DMS114 treated with DMSO at 0.1 percent for 48 hours (cell line): ENCODE results near the gene SBF1.
"Not testable (repeated sequence)": the region's sequence is repeated elsewhere in the genome, so short reads cannot be mapped to it uniquely, and the experiment has no call there.

Source experiments
- DNase-seq: peaks from one replicate; lab custom pipeline; 2025; ENCODE audit not compliant: unreplicated experiment; lab: John Stamatoyannopoulos, UW

Gene SBF1

GRCh38 chr22:50434849-50435248 lies 40.0 kb downstream of the SBF1 start:
- no peak for DNase-seq

GRCh38 chr22:50432877-50433510 lies 41.8 kb downstream of the SBF1 start:
- not testable (repeated sequence) for DNase-seq

GRCh38 chr22:50432131-50432876 lies 42.5 kb downstream of the SBF1 start:
- DNase-seq = no peak

GRCh38 chr22:50425179-50425916 lies 49.5 kb downstream of the SBF1 start:
- DNase-seq = no peak

GRCh38 chr22:50423956-50424355 lies 50.9 kb downstream of the SBF1 start:
- no peak for DNase-seq

- DNase-seq = no peak
Observed at GRCh38 chr22:50422961-50423815, 51.6 kb downstream of the SBF1 start.

GRCh38 chr22:50422046-50422445 lies 52.8 kb downstream of the SBF1 start:
- no peak for DNase-seq

- DNase-seq = no peak
Observed at GRCh38 chr22:50420581-50420980, 54.3 kb downstream of the SBF1 start.

GRCh38 chr22:50420015-50420414 lies 54.8 kb downstream of the SBF1 start:
- no peak for DNase-seq

GRCh38 chr22:50419116-50419515 lies 55.7 kb downstream of the SBF1 start:
- no peak for DNase-seq

GRCh38 chr22:50418624-50419023 lies 56.2 kb downstream of the SBF1 start:
- DNase-seq = no peak

- DNase-seq = no peak
Observed at GRCh38 chr22:50417411-50418210, 57.2 kb downstream of the SBF1 start.

GRCh38 chr22:50416996-50417395 lies 57.8 kb downstream of the SBF1 start:
- no peak for DNase-seq

- DNase-seq = no peak
Observed at GRCh38 chr22:50415426-50415825, 59.4 kb downstream of the SBF1 start.

GRCh38 chr22:50414476-50415248 lies 60.2 kb downstream of the SBF1 start:
- no peak for DNase-seq

- DNase-seq = not testable (repeated sequence)
Observed at GRCh38 chr22:50408954-50409353, 65.9 kb downstream of the SBF1 start.

- no peak for DNase-seq
Observed at GRCh38 chr22:50408311-50408710, 66.5 kb downstream of the SBF1 start.

GRCh38 chr22:50406416-50407170 lies 68.2 kb downstream of the SBF1 start:
- DNase-seq = no peak

- DNase-seq = no peak
Observed at GRCh38 chr22:50403701-50404101, 71.1 kb downstream of the SBF1 start.
